HepG2 (cell line): ENCODE data around the gene LAG3. TPM values are rescaled to one million over a fixed set of nuclear protein-coding genes. Genes with fewer than 3 reads are reported as not detected.

Source experiments
- ATAC-seq: fragments of 200-7000 bp; cut with Tn5 transposase; 3 replicates; pipeline ENCODE4 v1.9.1; 2020; ENCODE audit warnings: mild to moderate bottlenecking, moderate library complexity
- BruUV-seq: library from RNA; stranded (reverse); fragments of 400-500 nt; replicated peaks from 2 replicates; lab custom pipeline; 2021; lab: Mats Ljungman, UMichigan
- CTCF ChIA-PET: fragments of 300-600 bp; formaldehyde crosslinking; extraction: SDS; loops from one replicate; lab custom pipeline; 2021; ENCODE audit warnings: low total read pairs, inconsistent platforms, low intra/inter-chr PET ratio; lab: Yijun Ruan, JAX
- POLR2A ChIA-PET: fragments of 350-600 bp; sonication (Branson Sonifier 250); formaldehyde crosslinking; loops from one replicate; lab custom pipeline; 2020; ENCODE audit warnings: antibody characterized with exemption, inconsistent platforms; lab: Yijun Ruan, JAX
- DNase-seq: peaks from one replicate; pipeline ENCODE4 v3.0.0-alpha.2; 2015; ENCODE audit warnings: low spot score
- FAIRE-seq: peaks from 3 replicates; lab custom pipeline; 2011; peaks lifted over from hg19 to GRCh38; lab: Jason Lieb, UNC
- H2AFZ ChIP-seq: one replicate; pipeline ENCODE4 v1.6.1; 2011; ENCODE audit warnings: low read length, inconsistent platforms
- H3K27ac ChIP-seq: fragments of 300-600 bp; 3 replicates; pipeline ENCODE4 v1.8.0; 2011; ENCODE audit warnings: mixed run types, mild to moderate bottlenecking, mixed read lengths, low read length, inconsistent platforms; ENCODE audit not compliant: insufficient read depth; ENCODE audit errors: extremely low read length
- H3K27me3 ChIP-seq, 2 experiments: fragments of 200-600 bp in 1 of 2; 2 replicates in 1 of 2; 3 replicates in 1 of 2; pipeline versions ENCODE4 v1.6.0 to v1.8.0; 2011; ENCODE audit warnings: low read length in 2 of 2, mild to moderate bottlenecking in 2 of 2, moderate library complexity in 2 of 2, inconsistent platforms in 1 of 2; ENCODE audit not compliant: insufficient read depth in 2 of 2, control insufficient read depth in 1 of 2
- H3K36me3 ChIP-seq, 2 experiments: fragments of 200-600 bp in 1 of 2; replicated peaks in 1 of 2; 2 replicates in 1 of 2; 3 replicates in 1 of 2; pipeline versions ENCODE4 v1.5.1 to v1.8.0; 2011; ENCODE audit warnings: low read length in 2 of 2, inconsistent platforms in 1 of 2; ENCODE audit not compliant: insufficient read depth in 2 of 2, control insufficient read depth in 1 of 2
- H3K4me1 ChIP-seq: 2 replicates; pipeline ENCODE4 v1.5.1; 2012; ENCODE audit warnings: low read length, inconsistent platforms; ENCODE audit not compliant: insufficient read depth
- H3K4me2 ChIP-seq: 2 replicates; pipeline ENCODE4 v1.6.0; 2011; ENCODE audit warnings: low read depth, low read length, inconsistent platforms
- H3K4me3 ChIP-seq, 3 experiments: fragments of 200-600 bp in 1 of 3; sonication (generic), shearing (Covaris generic) in 1 of 3; replicated peaks in 1 of 3; 2 replicates each; pipeline ENCODE4 v1.5.1; 2011 to 2016; ENCODE audit warnings: low read length in 3 of 3, inconsistent platforms in 2 of 3, low read depth in 2 of 3, mild to moderate bottlenecking in 2 of 3, control low read depth in 1 of 3, mixed read lengths in 1 of 3; ENCODE audit not compliant: insufficient read depth in 1 of 3
- H3K79me2 ChIP-seq: one replicate; pipeline ENCODE4 v1.6.1; 2011; ENCODE audit warnings: low read length, inconsistent platforms; ENCODE audit not compliant: insufficient read depth
- H3K9ac ChIP-seq: 2 replicates; pipeline ENCODE4 v1.6.0; 2011; ENCODE audit warnings: mild to moderate bottlenecking, low read depth, low read length, inconsistent platforms; ENCODE audit not compliant: insufficient read depth
- H3K9me3 ChIP-seq: 2 replicates; pipeline ENCODE4 v1.5.1; 2012; ENCODE audit warnings: mild to moderate bottlenecking, low read length
- H4K20me1 ChIP-seq: 2 replicates; pipeline ENCODE4 v1.6.0; 2011; ENCODE audit warnings: inconsistent platforms, mild to moderate bottlenecking, low read length, moderate library complexity; ENCODE audit not compliant: insufficient read depth
- CEBPG ChIP-seq: IDR thresholded peaks from 2 replicates; pipeline ENCODE4 v1.6.1; 2016
- HDAC2 ChIP-seq: sonication (generic); formaldehyde crosslinking; IDR thresholded peaks from 2 replicates; pipeline ENCODE4 v1.4.0; 2020; ENCODE audit warnings: missing genetic modification reagents
- SMC3 ChIP-seq: IDR thresholded peaks from 2 replicates; pipeline ENCODE4 v1.6.1; 2011; ENCODE audit warnings: low read length, improper control_type of control experiment
- SP1 ChIP-seq, 2 experiments: fragments of 450-650 bp in 1 of 2; sonication (generic) in 1 of 2; formaldehyde crosslinking in 1 of 2; IDR thresholded peaks; 2 replicates each; pipeline versions ENCODE4 v1.4.0 to v1.6.1; 2016 to 2020; ENCODE audit warnings: missing genetic modification reagents in 1 of 2
- XRCC5 ChIP-seq: fragments of 200-400 bp; formaldehyde crosslinking; optimal IDR thresholded peaks from 2 replicates; pipeline ENCODE3; 2017; ENCODE audit warnings: mild to moderate bottlenecking, low read length
- ZBTB7B ChIP-seq: sonication (generic); formaldehyde crosslinking; IDR thresholded peaks from 2 replicates; pipeline ENCODE4 v1.4.0; 2020; ENCODE audit warnings: missing genetic modification reagents
- ZFP82 ChIP-seq: sonication (generic); formaldehyde crosslinking; IDR thresholded peaks from 2 replicates; pipeline ENCODE4 v1.5.1; 2020; ENCODE audit warnings: mild to moderate bottlenecking, missing genetic modification reagents, borderline replicate concordance
- ZNF567 ChIP-seq: sonication (generic); formaldehyde crosslinking; IDR thresholded peaks from 2 replicates; pipeline ENCODE4 v1.8.1; 2023; ENCODE audit warnings: mild to moderate bottlenecking, missing genetic modification reagents, borderline replicate concordance
- ZNF672 ChIP-seq: sonication (generic); formaldehyde crosslinking; IDR thresholded peaks from 2 replicates; pipeline ENCODE4 v1.8.1; 2022; ENCODE audit warnings: missing genetic modification reagents
- WGBS: methylation state at CpG from one replicate; pipeline ENCODE4 v1.1.6; 2017; ENCODE audit warnings: low lambda C conversion rate; 5-methylcytosine and 5-hydroxymethylcytosine counted together
- in situ Hi-C: cut with HindIII; loops from 2 replicates; pipeline ENCODE4 v1.10.0; 2017; ENCODE audit warnings: low pct_unique_long_range_greater_than_20kb; ENCODE audit not compliant: extremely low pct_ligation_motif_present
- intact Hi-C: fragments of 100-400 bp; cut with micrococcal nuclease; formaldehyde crosslinking; loops from one replicate; pipeline ENCODE4 v1.10.0; 2022; ENCODE audit not compliant: unreplicated experiment
- polyA plus RNA-seq, 8 experiments: library from polyadenylated mRNA; depleted of rRNA in 3 of 8; stranded (reverse) in 7 of 8; unstranded in 1 of 8; fragments of >200 nt; fragmentation: Illumina TruSeq in 4 of 8; extraction: Trizol in 4 of 8; gene quantifications; 2 replicates each; pipeline versions ENCODE4 v1.2.1 to v1.2.3, GENCODE V29; 2011 to 2016; ENCODE audit warnings: low read depth in 4 of 8, missing spikeins in 1 of 8, mixed read lengths in 1 of 8; ENCODE audit not compliant: insufficient read depth in 1 of 8
- total RNA-seq, 5 experiments: library from RNA; depleted of rRNA; stranded (reverse); fragments of >200 nt; fragmentation: Illumina TruSeq; extraction: Trizol; gene quantifications; 2 replicates each; pipeline ENCODE4 v1.2.3, GENCODE V29; 2016; ENCODE audit warnings: low read depth in 1 of 5
- TF ChIP-seq, protein P1 (sequence below): sonication (generic); formaldehyde crosslinking; IDR thresholded peaks from 2 replicates; pipeline ENCODE4 v1.9.0; 2022; ENCODE audit warnings: low read depth, missing genetic modification reagents
- TF ChIP-seq, protein P2 (sequence below): sonication (generic); formaldehyde crosslinking; IDR thresholded peaks from 2 replicates; pipeline ENCODE4 v1.8.1; 2023; ENCODE audit warnings: mild to moderate bottlenecking, missing genetic modification reagents, borderline replicate concordance
- TF ChIP-seq, protein P3 (sequence below): sonication (generic); formaldehyde crosslinking; IDR thresholded peaks from 2 replicates; pipeline ENCODE4 v1.5.1; 2020; ENCODE audit warnings: mild to moderate bottlenecking, missing genetic modification reagents, borderline replicate concordance
- TF ChIP-seq, protein P4 (sequence below): sonication (generic); formaldehyde crosslinking; IDR thresholded peaks from 2 replicates; pipeline ENCODE4 v1.5.0; 2020; ENCODE audit warnings: mild to moderate bottlenecking, low read depth, missing genetic modification reagents, borderline replicate concordance

The LAG3 gene
- total and polyA plus RNA-seq, 2 of the 13 experiments (the other 11 are each of a cell fraction or from before 2014, with no cell fraction given): 0.11 to 0.26 TPM

DNA sequence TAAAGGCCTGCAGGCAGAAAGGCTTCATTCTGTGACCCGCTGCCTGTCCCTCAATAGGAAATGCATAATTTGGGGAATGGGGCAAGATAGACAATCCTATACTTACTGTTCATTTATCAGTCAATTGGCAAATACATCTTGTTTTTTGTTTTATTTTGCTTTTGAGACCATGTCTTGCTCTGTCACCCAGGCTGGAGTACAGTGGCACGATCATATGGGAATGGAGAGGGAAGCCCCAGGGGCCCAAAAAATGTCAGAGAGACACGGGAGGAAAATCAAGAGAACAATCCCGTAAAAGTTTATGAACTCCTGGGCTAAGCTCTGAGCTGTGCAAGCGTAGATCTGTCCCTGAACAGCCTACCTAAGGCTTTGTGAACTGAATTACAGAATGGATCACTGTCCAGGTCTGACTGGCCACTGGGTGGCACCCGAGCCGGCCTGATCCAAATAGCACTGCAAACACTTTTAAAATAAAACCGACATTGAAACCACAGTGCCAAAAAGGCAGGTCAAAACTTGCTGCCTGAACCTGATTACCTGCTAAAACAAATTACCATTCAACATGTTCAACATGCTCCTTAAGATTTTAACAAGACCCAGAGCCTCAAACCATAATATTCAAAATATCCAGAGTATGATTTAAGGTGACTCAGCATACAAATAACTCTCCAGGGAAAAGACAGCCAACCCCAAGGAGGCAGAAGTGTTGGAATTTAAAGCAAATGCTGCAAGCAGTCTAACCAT, 36.7 kb upstream of the LAG3 start:
- 36% methylated on average over 8 of the region's 8 CpGs for WGBS
- peaks cover 11% of the 10 kb centered on the region for H3K4me1 ChIP-seq
- intact Hi-C loops: loop anchor here (1.0 to 2.0 kb wide), 4 partner anchors 17 to 94 kb away; partner anchors contain the start of gene MLF2
- H3K4me2 ChIP-seq: peak overlapping the region; percentile 25; the same call in 1 of the 2 replicates
- H3K9ac ChIP-seq: no peak overlapping the region
- H3K36me3 ChIP-seq: peaks cover 5 to 8% of the 10 kb centered on the region in 2 experiments; a peak in 3 of 5 replicates
- peak overlapping the region; percentile 3 for H3K27ac ChIP-seq
- DNase-seq (peak; percentile 46), ATAC-seq (peak; percentile 99), FAIRE-seq (peak; percentile 90)
- in situ Hi-C loops: no loop called here
- no peaks in the 10 kb centered on the region for H4K20me1 ChIP-seq
- no peaks in the 10 kb centered on the region for H3K27me3 ChIP-seq
- H2AFZ ChIP-seq: no peak overlapping the region
- H3K4me3 ChIP-seq: no peak overlapping the region
- no TSS peak for BruUV-seq
- ChIA-PET POLR2A (no interaction called here), CTCF (interaction anchor here (0.9 to 2.4 kb wide), 6 partner anchors 18 to 119 kb away, joined by 3 to 24 read pairs (median 6); no protein-coding TSS in a partner anchor)
- no peaks in the 10 kb centered on the region for H3K79me2 ChIP-seq
- no peaks in the 10 kb centered on the region for H3K9me3 ChIP-seq
- TF ChIP-seq ZNF672 (CRISPR knock-in tag) (no peak), SP1 (IDR thresholded peaks at IDR 0.05) (no peak), SP1 (CRISPR knock-in tag; IDR thresholded peaks at IDR 0.05) (0 out of 2 replicates have a peak, but pooled peaks have one; percentile 19), ZNF567 (CRISPR knock-in tag) (no peak), HDAC2 (CRISPR knock-in tag) (0 out of 2 replicates have a peak, but pooled peaks have one; percentile 21), ZBTB7B (no peak), CEBPG (no peak), ZFP82 (no peak), XRCC5 (peak; percentile 47), SMC3 (peak; percentile 77)
- TF ChIP-seq, protein P1, sequence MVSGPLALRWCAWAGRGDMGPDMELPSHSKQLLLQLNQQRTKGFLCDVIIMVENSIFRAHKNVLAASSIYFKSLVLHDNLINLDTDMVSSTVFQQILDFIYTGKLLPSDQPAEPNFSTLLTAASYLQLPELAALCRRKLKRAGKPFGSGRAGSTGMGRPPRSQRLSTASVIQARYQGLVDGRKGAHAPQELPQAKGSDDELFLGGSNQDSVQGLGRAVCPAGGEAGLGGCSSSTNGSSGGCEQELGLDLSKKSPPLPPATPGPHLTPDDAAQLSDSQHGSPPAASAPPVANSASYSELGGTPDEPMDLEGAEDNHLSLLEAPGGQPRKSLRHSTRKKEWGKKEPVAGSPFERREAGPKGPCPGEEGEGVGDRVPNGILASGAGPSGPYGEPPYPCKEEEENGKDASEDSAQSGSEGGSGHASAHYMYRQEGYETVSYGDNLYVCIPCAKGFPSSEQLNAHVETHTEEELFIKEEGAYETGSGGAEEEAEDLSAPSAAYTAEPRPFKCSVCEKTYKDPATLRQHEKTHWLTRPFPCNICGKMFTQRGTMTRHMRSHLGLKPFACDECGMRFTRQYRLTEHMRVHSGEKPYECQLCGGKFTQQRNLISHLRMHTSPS (CRISPR knock-in tag): no peak
- TF ChIP-seq, protein P2, sequence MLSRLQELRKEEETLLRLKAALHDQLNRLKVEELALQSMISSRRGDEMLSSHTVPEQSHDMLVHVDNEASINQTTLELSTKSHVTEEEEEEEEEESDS (CRISPR knock-in tag): no peak
- TF ChIP-seq, protein P3, sequence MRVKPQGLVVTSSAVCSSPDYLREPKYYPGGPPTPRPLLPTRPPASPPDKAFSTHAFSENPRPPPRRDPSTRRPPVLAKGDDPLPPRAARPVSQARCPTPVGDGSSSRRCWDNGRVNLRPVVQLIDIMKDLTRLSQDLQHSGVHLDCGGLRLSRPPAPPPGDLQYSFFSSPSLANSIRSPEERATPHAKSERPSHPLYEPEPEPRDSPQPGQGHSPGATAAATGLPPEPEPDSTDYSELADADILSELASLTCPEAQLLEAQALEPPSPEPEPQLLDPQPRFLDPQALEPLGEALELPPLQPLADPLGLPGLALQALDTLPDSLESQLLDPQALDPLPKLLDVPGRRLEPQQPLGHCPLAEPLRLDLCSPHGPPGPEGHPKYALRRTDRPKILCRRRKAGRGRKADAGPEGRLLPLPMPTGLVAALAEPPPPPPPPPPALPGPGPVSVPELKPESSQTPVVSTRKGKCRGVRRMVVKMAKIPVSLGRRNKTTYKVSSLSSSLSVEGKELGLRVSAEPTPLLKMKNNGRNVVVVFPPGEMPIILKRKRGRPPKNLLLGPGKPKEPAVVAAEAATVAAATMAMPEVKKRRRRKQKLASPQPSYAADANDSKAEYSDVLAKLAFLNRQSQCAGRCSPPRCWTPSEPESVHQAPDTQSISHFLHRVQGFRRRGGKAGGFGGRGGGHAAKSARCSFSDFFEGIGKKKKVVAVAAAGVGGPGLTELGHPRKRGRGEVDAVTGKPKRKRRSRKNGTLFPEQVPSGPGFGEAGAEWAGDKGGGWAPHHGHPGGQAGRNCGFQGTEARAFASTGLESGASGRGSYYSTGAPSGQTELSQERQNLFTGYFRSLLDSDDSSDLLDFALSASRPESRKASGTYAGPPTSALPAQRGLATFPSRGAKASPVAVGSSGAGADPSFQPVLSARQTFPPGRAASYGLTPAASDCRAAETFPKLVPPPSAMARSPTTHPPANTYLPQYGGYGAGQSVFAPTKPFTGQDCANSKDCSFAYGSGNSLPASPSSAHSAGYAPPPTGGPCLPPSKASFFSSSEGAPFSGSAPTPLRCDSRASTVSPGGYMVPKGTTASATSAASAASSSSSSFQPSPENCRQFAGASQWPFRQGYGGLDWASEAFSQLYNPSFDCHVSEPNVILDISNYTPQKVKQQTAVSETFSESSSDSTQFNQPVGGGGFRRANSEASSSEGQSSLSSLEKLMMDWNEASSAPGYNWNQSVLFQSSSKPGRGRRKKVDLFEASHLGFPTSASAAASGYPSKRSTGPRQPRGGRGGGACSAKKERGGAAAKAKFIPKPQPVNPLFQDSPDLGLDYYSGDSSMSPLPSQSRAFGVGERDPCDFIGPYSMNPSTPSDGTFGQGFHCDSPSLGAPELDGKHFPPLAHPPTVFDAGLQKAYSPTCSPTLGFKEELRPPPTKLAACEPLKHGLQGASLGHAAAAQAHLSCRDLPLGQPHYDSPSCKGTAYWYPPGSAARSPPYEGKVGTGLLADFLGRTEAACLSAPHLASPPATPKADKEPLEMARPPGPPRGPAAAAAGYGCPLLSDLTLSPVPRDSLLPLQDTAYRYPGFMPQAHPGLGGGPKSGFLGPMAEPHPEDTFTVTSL (CRISPR knock-in tag): no peak
- TF ChIP-seq, protein P4, sequence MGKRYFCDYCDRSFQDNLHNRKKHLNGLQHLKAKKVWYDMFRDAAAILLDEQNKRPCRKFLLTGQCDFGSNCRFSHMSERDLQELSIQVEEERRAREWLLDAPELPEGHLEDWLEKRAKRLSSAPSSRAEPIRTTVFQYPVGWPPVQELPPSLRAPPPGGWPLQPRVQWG: no peak
